NCI-H146 (cell line): ENCODE data around the gene ABR.
"Not testable (repeated sequence)": the region's sequence is repeated elsewhere in the genome, so short reads cannot be mapped to it uniquely, and the experiment has no call there.

Experiments
- DNase-seq: peaks from one replicate; lab custom pipeline; 2025; lab: John Stamatoyannopoulos, UW

Gene ABR

GRCh38 chr17:1047879-1048470 is 131.8 kb downstream of the ABR start:
- DNase-seq: no peak

- DNase-seq: no peak
Observed at GRCh38 chr17:1047177-1047878, 132.5 kb downstream of the ABR start.

- DNase-seq: no peak
Observed at GRCh38 chr17:1045456-1045855, 134.3 kb downstream of the ABR start.

GRCh38 chr17:1044387-1045009 is 135.3 kb downstream of the ABR start:
- DNase-seq: not testable (repeated sequence)

DNA sequence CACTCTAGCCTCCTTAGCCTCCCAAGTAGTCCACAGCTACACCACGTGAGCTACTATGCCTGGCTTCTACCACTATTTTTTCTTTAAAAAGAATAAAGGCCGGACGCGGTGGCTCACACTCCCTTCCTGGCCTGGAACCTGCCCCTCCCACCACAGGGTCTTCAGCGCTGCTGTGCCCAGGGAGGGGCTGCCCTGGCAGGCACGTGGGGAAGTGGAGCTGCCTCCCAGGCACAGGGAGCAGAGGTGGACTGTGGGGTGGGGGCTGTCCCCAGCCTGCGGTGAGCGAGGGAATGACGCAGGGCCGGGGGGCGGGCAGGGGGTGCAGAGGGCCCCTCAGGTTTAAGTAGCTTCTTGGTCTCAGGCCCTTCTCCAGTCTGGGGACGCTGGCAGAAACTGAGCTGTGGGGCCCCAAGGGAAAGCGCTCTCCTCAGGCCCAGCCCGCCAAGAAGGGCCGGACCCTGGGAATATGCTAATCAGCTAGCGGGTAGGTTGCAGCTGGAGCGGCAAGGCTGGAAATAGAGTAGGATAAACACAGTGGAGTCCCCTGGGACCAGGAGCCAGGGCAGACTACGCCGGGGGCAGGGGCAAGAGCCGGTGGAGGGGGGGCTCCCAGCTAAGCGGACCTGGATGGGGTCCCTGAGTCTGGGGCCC is 136.1 kb downstream of the ABR start:
- no peak for DNase-seq

DNA sequence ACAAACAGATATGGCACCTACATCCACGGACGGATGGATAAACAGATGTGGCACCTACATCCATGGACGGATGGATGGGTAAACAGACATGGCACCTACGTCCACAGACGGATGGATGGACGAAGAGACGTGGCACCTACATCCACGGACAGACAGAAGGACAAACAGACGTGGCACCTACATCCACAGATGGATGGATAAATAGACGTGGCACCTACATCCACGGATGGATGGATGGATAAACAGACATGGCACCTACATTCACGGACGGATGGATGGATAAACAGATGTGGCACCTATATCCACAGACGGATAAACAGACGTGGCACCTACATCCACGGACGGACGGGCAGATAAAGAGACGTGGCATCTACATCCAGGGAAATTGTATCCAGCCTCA is 137.3 kb downstream of the ABR start:
- no peak for DNase-seq

GRCh38 chr17:1041746-1042145 is 138.0 kb downstream of the ABR start:
- DNase-seq: no peak

GRCh38 chr17:1040216-1040600 is 139.6 kb downstream of the ABR start:
- DNase-seq: no peak

DNA sequence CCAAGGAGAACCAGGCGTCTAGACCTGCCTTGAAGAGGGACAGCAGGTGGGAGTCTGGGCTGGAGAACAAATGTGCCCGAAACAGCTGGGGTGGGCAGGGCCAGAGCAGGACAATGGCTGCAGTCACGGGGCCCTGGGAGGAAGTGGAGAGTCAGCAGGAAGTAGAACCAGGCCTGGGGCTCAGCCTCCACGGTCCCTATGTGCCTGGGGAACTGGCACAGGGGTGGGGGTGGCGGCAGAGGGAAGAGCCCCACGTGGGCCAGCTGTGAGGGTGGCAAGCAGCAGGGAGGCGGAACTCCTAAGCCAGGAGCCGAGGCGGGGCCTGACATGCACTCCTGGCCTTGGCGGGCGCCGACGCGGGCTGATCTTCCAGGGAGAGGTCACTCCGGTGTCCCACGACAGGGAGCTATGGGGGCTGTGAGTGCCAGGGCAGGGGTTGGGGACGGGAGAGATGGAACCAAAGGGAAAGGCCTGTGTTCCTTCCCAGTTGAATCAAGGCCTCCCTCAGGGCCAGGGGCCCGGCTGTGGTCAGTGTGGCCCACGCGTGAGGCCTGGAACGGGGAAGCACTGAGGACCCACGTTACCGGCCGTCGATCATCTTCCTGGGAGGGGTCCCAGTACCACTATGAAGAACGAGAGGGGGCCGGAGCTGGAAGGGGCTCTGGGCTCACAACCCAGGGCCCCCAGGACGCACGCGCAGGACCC is 140.1 kb downstream of the ABR start:
- no peak for DNase-seq

GRCh38 chr17:1039123-1039507 is 140.7 kb downstream of the ABR start:
- no peak for DNase-seq

DNA sequence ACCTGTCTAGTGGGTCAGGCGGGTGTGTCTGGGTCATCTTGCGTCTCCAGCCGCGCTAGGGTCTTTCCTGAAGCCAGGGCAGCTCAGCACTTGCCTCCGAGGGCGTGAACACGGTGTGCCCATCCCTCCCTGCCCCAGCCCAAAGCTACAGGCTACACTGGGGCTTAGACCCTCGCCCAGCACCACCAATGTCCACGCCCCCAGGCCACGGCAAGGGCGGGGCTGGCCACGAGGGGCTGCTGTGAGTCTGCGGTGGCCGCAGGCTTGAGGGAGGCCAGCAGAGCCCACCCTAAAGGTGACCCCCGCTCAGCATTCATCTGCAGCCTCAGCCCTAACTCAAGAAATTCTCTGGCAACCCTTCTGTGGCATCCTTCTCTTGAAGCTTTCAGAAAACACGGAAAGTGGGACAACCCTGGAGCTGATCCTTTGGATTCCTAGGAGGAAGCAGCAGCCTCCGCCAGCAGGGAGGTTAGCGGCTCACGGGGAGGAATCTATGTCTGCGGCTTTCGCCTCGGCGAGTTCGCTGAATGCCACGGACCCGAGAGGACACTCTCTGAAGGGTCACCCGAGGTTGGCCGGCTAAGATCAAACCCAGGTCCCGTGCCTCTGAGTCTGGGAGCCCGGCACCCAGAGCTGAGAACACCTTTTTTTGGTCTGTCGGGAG is 141.2 kb downstream of the ABR start:
- DNase-seq: no peak

GRCh38 chr17:1037238-1037879 is 142.4 kb downstream of the ABR start:
- no peak for DNase-seq

- no peak for DNase-seq
Observed at GRCh38 chr17:1036845-1037237, 142.9 kb downstream of the ABR start.

- DNase-seq: no peak
Observed at GRCh38 chr17:1036171-1036844, 143.5 kb downstream of the ABR start.

GRCh38 chr17:1035546-1036170 is 144.1 kb downstream of the ABR start:
- no peak for DNase-seq

DNA sequence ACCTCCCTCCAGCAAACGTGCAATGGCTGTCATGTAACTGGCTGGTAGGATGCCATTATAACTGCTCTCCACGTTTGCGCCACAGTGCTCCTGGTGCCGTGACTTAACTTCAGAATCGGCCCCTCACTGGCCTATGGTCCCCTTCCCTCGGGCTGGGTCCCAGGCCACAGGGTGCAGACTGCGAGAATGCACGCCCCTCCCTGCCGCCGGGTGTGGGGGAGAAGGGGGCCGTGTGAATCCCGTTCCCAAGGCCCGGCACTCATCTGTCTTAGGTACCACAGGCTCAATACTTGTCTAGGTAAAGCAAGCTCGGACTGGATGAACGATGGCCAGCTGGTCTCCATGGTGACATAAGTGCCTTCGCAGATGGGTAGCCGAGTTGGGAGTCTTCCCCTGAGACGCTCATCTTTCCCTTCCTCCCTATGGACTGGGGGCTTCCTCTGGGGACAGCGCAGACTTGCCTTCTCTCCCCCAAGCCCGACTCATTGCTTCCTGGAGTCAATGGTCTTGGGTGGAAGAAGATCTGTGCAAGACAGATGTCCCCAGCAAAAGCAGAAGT is 145.1 kb downstream of the ABR start:
- no peak for DNase-seq

- no peak for DNase-seq
Observed at GRCh38 chr17:1033503-1033902, 146.3 kb downstream of the ABR start.

DNA sequence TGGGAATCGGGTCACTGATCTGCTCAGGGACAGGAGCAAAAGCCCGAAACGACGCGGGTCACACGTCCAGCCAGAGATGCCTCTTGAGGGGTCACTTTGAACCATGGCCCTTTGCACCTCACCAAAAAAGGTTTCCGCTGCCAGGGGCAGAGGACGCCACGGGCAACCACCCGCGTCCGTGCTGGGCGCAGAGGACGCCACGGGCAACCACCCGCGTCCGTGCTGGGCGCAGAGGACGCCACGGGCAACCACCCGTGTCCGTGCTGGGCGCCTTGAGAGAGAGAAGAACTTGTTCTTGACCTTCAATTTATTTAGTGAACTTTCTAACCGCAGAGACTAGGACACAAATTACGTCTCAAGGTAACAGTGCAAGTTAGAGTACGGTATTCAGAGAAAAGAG is 147.4 kb downstream of the ABR start:
- DNase-seq: no peak

DNA sequence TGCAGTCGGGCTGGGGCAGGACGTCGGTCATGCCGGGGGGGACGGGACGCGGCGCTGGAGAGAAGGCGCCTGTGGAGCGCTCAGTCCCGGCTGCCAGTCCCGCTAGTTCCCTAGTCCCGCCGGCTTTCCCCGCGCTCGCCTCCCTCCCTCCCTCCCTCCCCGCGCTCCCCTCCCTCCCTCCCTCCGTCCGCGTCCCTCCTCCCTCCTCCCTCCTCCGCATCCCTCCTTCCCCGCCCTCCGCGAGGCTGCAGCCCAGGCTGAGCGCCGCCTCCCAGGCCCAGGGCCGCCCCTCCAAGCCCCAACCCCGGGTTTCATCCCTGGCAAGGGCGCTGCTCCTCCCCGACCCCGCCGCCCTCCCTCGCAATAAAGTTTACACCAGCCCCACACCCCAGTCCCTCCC is 148.1 kb downstream of the ABR start:
- DNase-seq: no peak
